ENCODE measurements around the gene PIK3C2A.
A peak's percentile ranks its signal among the peaks of the same experiment; 100 is the strongest.

Gene PIK3C2A

DNA sequence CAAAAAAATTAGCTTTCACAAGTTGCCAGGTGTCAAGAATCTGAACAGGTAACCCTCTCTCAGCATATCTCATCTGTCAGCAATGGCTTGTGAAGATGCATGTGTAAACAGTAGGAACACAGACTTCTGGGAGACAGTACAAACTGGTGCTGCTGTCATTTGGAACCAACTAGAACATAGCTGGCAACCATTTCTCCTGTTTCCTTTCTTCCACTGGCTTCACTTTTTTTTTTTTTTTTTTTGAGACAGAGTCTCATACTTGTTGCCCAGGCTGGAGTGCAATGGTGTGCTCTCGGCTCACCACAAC, 2.1 kb upstream of the PIK3C2A start:
- no peak for DNase-seq

GRCh38 chr11:17208257-17208999, 642 bp upstream of the PIK3C2A start:
- DNase-seq: no peak

DNA sequence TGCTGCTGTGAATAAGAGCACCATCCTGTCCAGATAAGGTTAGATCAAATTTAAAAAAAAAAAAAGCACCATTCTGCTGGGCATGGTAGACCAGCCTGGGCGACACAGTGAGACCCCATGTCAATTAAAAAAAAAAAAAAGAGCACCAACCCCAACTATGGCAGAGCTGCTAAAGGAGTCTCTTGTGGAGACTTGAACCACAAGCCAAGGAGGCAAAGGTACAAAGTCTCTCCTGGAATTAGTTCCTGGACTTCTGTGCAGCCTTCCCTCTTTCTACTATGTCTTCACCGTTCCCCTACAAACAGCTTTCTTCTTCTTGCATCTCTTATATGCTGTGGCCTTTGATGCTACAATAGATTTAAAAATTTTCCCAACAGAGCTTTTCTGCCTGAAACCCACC, 1.3 kb downstream of the PIK3C2A start:
- DNase-seq: peak; percentile 11

- no peak for DNase-seq
Observed at GRCh38 chr11:17197431-17197898, 10.3 kb downstream of the PIK3C2A start.

DNA sequence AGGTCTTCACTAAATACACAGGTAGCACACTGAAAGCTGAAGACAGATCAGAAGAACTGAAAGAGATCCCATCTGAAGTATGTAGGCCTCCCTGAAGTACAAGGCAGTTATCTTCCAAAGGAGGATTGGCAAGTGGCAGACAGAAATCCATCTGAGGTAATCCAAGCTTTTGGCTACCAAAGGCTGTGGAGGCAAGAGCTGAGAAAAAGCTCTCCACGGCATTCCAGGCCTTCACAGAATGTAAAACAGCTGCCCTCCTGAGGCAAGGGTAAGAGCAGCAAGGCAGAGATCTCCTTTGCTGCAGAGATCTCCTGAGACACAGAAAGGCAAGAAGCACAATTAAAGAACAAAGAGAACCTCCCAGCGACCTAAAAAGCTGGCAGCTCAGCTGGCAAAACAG, 19.1 kb downstream of the PIK3C2A start:
- DNase-seq: no peak

DNA sequence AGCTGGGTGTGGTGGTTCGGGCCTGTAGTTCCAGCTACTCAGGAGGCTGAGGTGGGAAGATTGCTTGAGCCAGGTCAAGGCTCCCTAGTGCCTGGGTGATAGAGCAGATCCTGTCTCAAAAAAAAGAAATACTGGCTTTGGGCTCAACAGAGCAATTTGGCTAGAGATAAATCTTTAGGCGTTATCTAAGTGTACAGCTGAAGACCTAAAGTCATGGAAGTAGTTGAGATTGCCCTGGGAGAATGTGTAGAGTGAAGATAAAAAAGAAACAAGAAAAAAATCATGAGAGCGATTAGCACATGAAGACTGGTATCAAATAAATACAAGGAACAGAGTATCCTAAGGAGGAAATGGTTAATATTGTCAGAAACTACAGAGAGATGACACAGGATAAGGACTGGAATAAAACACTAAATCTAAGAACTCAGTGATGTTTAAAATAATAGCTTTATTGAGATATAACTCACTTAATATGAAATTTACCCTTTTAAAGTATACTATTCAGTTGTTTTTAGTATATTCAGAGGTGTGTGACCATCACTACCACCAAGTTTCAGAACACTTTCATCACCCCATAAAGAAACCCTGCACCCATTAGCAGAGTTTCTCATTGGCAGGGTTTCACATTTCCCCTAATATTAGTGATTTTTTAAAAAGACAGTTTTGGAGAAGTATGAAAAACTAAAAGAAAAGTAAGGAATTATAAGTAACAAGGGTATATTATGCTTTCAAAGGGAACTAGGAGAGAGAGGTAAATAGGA, 20.7 kb downstream of the PIK3C2A start:
- DNase-seq: no peak

DNA sequence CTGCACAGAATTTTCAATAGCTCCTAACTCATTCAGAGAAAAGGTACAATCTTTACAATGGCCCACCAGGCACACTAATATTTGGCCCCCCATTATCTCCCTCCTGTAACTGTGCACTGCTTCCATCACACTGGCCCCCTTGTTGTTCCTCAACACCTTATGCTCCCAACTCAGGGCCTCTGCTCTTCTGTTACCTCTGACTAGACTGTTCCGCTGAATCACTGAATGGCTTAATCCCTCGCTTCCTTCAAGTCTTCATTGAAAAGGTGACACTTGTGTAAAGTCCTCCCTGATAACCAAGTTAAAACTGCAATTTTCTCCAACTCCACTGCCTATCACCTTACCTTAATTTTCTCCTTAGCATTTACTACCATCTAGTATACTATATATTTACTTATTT, 21.8 kb downstream of the PIK3C2A start:
- no peak for DNase-seq

- DNase-seq: no peak
Observed at GRCh38 chr11:17184882-17185587, 22.8 kb downstream of the PIK3C2A start.

- no peak for DNase-seq
Observed at GRCh38 chr11:17183836-17184235, 23.9 kb downstream of the PIK3C2A start.

GRCh38 chr11:17179970-17180369, 27.8 kb downstream of the PIK3C2A start:
- DNase-seq: no peak

GRCh38 chr11:17173332-17173731, 34.5 kb downstream of the PIK3C2A start:
- no peak for DNase-seq

DNA sequence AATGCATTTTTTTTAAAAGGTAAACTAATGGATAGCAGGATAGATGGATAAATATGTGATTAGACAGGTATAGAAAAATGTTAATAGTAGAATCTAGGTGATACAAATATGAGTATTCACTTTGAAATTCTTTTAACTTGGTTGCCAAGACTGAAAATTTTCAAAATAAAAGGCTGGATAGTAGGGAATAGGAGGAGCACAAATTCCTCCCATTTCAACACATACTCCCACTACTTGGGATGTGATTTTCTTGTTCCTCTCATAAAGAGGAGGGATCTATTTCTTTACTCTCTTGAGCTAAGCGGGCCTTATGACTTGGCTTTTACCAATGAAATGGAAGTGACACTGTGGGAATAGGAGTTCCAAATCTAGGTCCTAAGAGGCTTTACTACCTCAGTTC, 35.9 kb downstream of the PIK3C2A start:
- no peak for DNase-seq

DNA sequence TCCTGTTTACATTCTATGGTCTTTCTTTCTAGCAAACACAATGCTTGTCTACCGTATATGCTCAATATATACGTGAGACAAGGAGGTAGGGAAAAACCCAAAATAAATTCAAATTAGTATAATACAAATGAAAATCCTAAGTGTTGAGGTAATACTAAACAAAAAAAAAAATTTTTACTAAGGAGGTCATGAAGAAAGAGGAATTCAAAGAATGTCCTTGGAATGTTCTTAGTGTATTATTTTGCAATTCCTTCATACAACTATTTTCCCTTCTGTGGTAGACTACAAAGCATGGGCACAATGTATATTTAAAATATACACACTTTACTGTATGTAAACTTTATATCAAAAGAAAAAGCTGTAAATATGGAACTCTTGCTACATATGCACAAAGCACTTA, 36.4 kb downstream of the PIK3C2A start:
- no peak for DNase-seq

DNA sequence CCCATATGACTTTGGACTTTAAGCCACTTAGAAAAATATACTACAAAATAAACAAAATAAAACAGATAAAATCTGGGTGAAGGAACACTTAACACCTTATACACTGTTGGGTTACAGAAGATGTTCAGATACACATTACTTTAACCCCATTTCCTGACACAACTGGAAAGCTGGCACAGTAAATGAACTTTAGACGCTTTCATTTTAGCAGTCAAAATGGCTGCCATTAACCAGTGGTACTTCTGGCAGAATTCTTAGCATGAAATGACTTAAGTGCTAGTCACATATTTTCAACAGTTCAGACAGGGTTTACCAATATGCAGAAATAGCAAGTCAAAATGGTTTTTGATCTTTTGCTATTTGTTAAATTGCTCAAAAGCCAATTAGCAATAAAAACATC, 37.9 kb downstream of the PIK3C2A start:
- DNase-seq: no peak

DNA sequence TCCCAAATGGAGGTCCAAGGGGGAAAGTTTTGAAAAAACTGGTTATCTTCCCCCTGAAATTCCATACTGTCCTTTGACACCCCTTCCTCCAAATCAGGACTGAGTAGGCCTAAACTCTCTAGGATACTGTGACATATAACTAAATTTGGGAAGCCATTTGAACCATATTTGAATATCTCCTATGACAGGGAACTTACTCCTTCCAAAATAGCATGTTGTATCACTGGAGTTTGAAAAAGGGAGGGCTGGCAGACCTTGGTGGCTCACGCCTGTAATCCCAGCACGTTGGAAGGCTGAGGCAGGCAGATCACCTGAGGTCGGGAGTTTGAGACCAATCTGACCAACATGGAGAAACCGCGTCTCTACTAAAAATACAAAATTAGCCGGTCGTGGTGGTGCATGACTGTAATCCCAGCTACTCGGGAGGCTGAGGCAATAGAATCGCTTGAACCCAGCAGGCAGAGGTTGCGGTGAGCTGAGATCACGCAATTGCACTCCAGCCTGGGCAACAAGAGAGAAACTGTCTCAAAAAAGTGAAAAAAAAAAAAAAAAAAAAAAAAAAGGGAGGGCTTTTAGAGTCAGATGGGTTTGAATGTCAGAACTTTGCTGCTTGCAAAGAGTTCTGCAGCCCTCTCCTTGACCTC, 42.4 kb downstream of the PIK3C2A start:
- no peak for DNase-seq

GRCh38 chr11:17164361-17165246, 43.2 kb downstream of the PIK3C2A start:
- no peak for DNase-seq

DNA sequence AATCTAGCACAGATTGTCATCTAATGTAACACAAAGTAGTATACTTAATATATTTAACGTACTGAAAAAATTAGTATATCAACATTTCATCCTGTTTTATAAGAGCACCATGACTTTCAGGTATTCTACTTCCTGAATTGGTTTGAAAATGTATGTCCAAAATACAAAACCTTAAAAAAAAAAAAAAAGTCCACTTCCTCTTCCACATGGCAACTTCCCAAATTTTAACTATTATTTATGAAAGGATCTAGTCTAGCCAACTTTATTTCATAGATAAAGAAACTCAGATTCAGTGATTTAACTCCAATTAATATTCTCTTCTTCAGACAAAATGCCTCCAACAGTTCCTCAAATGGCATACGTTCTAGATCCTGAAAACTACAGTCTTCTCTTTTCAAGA, 44.0 kb downstream of the PIK3C2A start:
- no peak for DNase-seq

- no peak for DNase-seq
Observed at GRCh38 chr11:17163291-17163690, 44.5 kb downstream of the PIK3C2A start.

GRCh38 chr11:17162376-17162775, 45.4 kb downstream of the PIK3C2A start:
- DNase-seq: no peak

GRCh38 chr11:17161515-17161914, 46.3 kb downstream of the PIK3C2A start:
- DNase-seq: no peak

DNA sequence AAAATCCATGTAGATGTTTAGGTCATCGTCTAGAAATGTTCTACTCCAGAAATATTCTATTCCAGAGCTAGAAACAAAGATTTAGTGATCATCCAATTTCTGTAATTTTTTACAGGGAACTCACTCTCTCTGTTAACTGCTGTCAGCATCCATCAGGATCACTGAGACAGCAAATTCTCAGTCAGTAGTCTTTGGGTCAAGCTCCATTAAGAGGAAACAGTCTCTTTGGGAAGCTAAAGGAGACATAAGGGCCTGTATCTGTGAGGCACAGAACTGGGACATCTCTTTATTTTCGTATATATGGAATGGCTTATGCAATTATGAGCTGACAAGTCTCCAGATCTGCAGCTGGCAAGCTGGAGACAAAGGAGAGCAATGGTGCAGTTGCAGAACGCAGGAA, 48.3 kb downstream of the PIK3C2A start:
- DNase-seq: peak; percentile 66
